ENCODE results near the gene TTF1. TPM values are rescaled to one million over a fixed set of nuclear protein-coding genes. Genes with fewer than 3 reads are reported as not detected.

TTF1 gene
- total RNA-seq, 1 donor from 2014 or later = 8.9 TPM

DNA sequence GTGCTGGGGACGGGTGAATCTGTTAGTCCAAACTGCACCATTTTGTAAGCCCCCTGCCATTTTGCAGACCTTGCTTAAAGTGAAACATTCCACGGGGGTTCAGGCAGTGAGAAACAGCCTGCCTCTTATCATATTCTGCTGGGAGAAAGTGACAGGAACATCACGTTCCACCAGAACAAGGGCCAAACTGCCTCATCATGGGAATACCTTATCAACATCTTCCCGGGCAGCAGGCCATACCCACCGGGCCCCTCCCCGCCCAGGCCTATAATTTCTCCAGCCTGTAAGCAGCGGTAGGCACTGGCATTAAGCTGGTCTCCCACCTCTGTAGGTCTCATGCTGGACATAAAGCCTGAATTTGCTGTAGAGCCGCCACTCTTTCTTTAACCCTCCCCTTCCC is 1.9 kb upstream of the TTF1 start:
- H3K27ac Mint-ChIP-seq (ENCODE audit: unreplicated experiment) = no peak overlapping the region
- no peak for DNase-seq (ENCODE audit: low spot score)
- no peak overlapping the region for H3K4me3 Mint-ChIP-seq (ENCODE audit: unreplicated experiment)
- TF ChIP-seq CTCF (IDR thresholded peaks at IDR 0.05) = no peak
- H3K4me1 Mint-ChIP-seq (ENCODE audit: low read depth) = peaks cover 34% of the 10 kb centered on the region
- peaks cover 12% of the 10 kb centered on the region for H3K27me3 Mint-ChIP-seq (ENCODE audit: low read depth)
- no peaks in the 10 kb centered on the region for H3K9me3 Mint-ChIP-seq (ENCODE audit: low read depth)
- H3K36me3 Mint-ChIP-seq (ENCODE audit: low read depth) = no peaks in the 10 kb centered on the region

GRCh38 chr9:132407196-132407595 is 556 bp upstream of the TTF1 start:
- H3K27ac Mint-ChIP-seq (ENCODE audit: unreplicated experiment) = peak overlapping the region; percentile 13
- H3K9me3 Mint-ChIP-seq (ENCODE audit: low read depth) = no peaks in the 10 kb centered on the region
- H3K27me3 Mint-ChIP-seq (ENCODE audit: low read depth) = peaks cover 3% of the 10 kb centered on the region
- peaks cover 2% of the 10 kb centered on the region for H3K36me3 Mint-ChIP-seq (ENCODE audit: low read depth)
- no peak for TF ChIP-seq CTCF (IDR thresholded peaks at IDR 0.05)
- H3K4me1 Mint-ChIP-seq (ENCODE audit: low read depth) = peaks cover 34% of the 10 kb centered on the region
- peak overlapping the region; percentile 86 for H3K4me3 Mint-ChIP-seq (ENCODE audit: unreplicated experiment)
- no peak for DNase-seq (ENCODE audit: low spot score)

DNA sequence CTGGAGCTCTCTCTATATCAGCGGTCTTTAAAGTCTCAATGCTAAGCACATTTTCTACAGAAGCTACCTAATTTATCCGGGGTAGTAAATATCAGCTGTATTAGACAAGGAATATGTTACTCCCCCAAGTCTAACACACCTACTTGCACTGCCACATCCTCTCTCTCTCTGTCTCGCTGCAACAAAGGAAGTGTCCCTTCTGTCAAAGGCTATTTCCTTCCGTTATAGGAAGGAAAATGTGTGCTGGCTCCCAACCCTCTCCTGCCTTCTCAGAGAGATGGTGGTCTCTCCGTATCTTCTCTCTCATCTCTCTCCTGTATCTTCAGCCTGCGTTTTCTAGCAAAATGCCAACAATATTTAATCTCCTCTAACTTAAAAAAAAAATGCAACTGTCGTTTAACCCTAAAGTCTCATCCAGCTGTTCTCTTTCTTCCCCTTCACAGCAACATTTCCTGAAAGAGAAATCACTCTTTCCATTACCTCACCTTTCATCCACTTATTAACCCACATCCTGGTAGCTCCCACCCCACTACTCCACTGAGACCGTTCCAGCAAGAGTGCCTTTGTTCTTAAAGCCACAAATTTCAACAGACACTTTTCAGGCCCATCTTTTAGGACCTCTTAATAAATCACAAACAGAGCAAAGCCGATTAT is 2.3 kb downstream of the TTF1 start:
- DNase-seq (ENCODE audit: low spot score) = no peak
- H3K4me1 Mint-ChIP-seq (ENCODE audit: low read depth) = peaks cover 24% of the 10 kb centered on the region
- no peaks in the 10 kb centered on the region for H3K27me3 Mint-ChIP-seq (ENCODE audit: low read depth)
- H3K27ac Mint-ChIP-seq (ENCODE audit: unreplicated experiment) = no peak overlapping the region
- H3K9me3 Mint-ChIP-seq (ENCODE audit: low read depth) = no peaks in the 10 kb centered on the region
- H3K4me3 Mint-ChIP-seq (ENCODE audit: unreplicated experiment) = no peak overlapping the region
- TF ChIP-seq CTCF (IDR thresholded peaks at IDR 0.05) = no peak
- peaks cover 14% of the 10 kb centered on the region for H3K36me3 Mint-ChIP-seq (ENCODE audit: low read depth)

DNA sequence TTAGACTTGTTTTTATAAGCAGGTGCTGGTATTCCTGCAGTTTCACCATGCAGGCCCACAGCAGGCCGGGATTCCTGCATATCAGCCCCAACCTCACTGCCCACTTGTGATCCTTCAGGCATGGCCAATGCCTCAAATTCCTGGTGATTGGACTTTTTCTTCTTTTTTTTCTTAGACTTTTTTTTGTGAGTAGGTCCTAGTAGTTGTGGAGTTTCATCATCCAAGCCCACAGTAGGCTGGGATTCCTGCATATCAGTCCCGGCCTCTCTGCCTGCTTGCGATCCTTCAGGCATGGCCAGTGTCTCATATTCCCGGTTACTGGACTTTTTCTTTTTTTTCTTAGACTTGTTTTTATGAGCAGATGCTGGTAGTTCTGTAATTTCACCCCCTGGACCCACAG is 4.8 kb downstream of the TTF1 start:
- peaks cover 25% of the 10 kb centered on the region for H3K36me3 Mint-ChIP-seq (ENCODE audit: low read depth)
- no peak for DNase-seq (ENCODE audit: low spot score)
- H3K4me1 Mint-ChIP-seq (ENCODE audit: low read depth) = peaks cover 20% of the 10 kb centered on the region
- no peaks in the 10 kb centered on the region for H3K9me3 Mint-ChIP-seq (ENCODE audit: low read depth)
- no peak overlapping the region for H3K27ac Mint-ChIP-seq (ENCODE audit: unreplicated experiment)
- TF ChIP-seq CTCF (IDR thresholded peaks at IDR 0.05) = no peak
- H3K27me3 Mint-ChIP-seq (ENCODE audit: low read depth) = no peaks in the 10 kb centered on the region
- H3K4me3 Mint-ChIP-seq (ENCODE audit: unreplicated experiment) = no peak overlapping the region

DNA sequence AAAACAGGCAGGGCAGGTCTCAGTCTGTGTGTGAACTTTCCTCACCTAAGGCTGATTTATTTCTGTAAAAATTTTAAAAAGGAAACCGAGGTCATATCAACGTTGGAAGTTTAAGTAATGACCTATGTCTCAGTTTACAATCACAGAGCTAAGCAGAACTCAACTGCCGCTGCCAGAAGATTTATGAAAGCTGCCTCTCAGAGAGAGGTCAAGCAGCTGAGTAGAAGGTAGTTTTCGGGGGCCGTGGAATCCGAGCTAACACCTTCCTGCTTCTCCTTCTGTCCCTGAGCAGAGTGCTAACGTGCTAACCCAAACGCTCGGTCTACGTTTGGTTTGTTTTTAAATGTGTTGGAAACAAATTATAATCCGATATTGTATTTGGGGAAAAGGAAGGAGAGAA is 11.1 kb downstream of the TTF1 start:
- Mint-ChIP-seq H3K4me1 (ENCODE audit: low read depth) (no peaks in the 10 kb centered on the region), H3K36me3 (ENCODE audit: low read depth) (peaks cover 38% of the 10 kb centered on the region), H3K9me3 (ENCODE audit: low read depth) (no peaks in the 10 kb centered on the region), H3K27me3 (ENCODE audit: low read depth) (no peaks in the 10 kb centered on the region), H3K4me3 (ENCODE audit: unreplicated experiment) (no peak overlapping the region), H3K27ac (ENCODE audit: unreplicated experiment) (no peak overlapping the region)
- no peak for TF ChIP-seq CTCF (IDR thresholded peaks at IDR 0.05)
- no peak for DNase-seq (ENCODE audit: low spot score)

Measured in chondrocyte (in vitro differentiated cells).